Thyroid gland (tissue), 4 donors: ENCODE results near the gene DTX3. TPM values are rescaled to one million over a fixed set of nuclear protein-coding genes. Genes with fewer than 3 reads are reported as not detected.
A peak's percentile ranks its signal among the peaks of the same experiment; 100 is the strongest.

Source experiments
- DNase-seq, 2 donors: peaks; one replicate each; pipeline ENCODE4 v3.0.0-alpha.2; 2019
- H3K27ac ChIP-seq, 3 donors: fragments of 200-600 bp; sonication (generic); 1 replicate in 2 of 3; 2 replicates in 1 of 3; pipeline ENCODE4 v1.5.1; 2016 to 2019; ENCODE audit warnings: mild to moderate bottlenecking in 1 of 3, moderate library complexity in 1 of 3
- H3K27me3 ChIP-seq: fragments of 200-600 bp; sonication (generic); one replicate; pipeline ENCODE4 v1.5.1; 2019
- H3K36me3 ChIP-seq, 2 donors: fragments of 200-600 bp; sonication (generic); one replicate each; pipeline ENCODE4 v1.5.1; 2016 to 2019
- H3K4me1 ChIP-seq, 2 donors: fragments of 200-600 bp; sonication (generic); one replicate each; pipeline ENCODE4 v1.5.1; 2017 to 2019
- H3K4me3 ChIP-seq, 3 donors: fragments of 200-600 bp; sonication (generic); replicated peaks in 1 of 3; 1 replicate in 2 of 3; 2 replicates in 1 of 3; pipeline ENCODE4 v1.5.1; 2016; ENCODE audit warnings: mild to moderate bottlenecking in 1 of 3
- H3K9me3 ChIP-seq: fragments of 200-600 bp; sonication (generic); one replicate; pipeline ENCODE4 v1.5.1; 2017
- CTCF ChIP-seq, 6 experiments: fragments of 200-600 bp in 3 of 6; fragments of 450-650 bp in 3 of 6; sonication (generic) in 3 of 6; IDR thresholded peaks; one replicate each; pipeline ENCODE4 v1.5.1; 2016 to 2019; ENCODE audit warnings: antibody characterized with exemption in 6 of 6, mild to moderate bottlenecking in 2 of 6, inconsistent platforms in 1 of 6, moderate library complexity in 1 of 6
- POLR2A ChIP-seq, 2 donors: fragments of 450-650 bp; IDR thresholded peaks; one replicate each; pipeline ENCODE4 v1.6.1; 2017; ENCODE audit warnings: antibody characterized with exemption in 2 of 2, mild to moderate bottlenecking in 2 of 2, moderate library complexity in 1 of 2
- WGBS, 2 donors: methylation state at CpG; one replicate each; pipeline ENCODE4 v1.1.5; 2017; 5-methylcytosine and 5-hydroxymethylcytosine counted together
- intact Hi-C: fragments of 100-400 bp; cut with DNase I; formaldehyde crosslinking; loops from one replicate; pipeline ENCODE4 v1.15.1; 2023
- total RNA-seq, 4 donors: library from RNA; depleted of rRNA; stranded (reverse); fragments of >200 nt; gene quantifications; one replicate each; pipeline ENCODE4 v1.2.3, GENCODE V29; 2016

The DTX3 gene
- total RNA-seq, 4 donors from 2014 or later, result 29.2 to 42.0 (median 33.9) TPM

GRCh38 chr12:57625261-57626032, 20.8 kb downstream of the DTX3 start:
- no peaks in the 10 kb centered on the region for H3K9me3 ChIP-seq
- peaks cover 32% of the 10 kb centered on the region for H3K27me3 ChIP-seq
- peaks cover 12 to 23% of the 10 kb centered on the region in 2 donors for H3K4me1 ChIP-seq
- TF ChIP-seq CTCF (IDR thresholded peaks at IDR 0.05) (no peak), POLR2A (IDR thresholded peaks at IDR 0.05) (no peak)
- intact Hi-C loops, result no loop called here
- H3K27ac ChIP-seq, result no peak overlapping the region
- H3K4me3 ChIP-seq, result no peak overlapping the region
- WGBS, 2 donors, result 63 to 69% methylated on average over 12 of the region's 12 CpGs
- H3K36me3 ChIP-seq, result no peaks in the 10 kb centered on the region
- DNase-seq, result no peak

- H3K9me3 ChIP-seq, result no peaks in the 10 kb centered on the region
- TF ChIP-seq CTCF (IDR thresholded peaks at IDR 0.05), result no peak
- TF ChIP-seq POLR2A (IDR thresholded peaks at IDR 0.05), result no peak
- 31 to 40% methylated on average over 9 to 12 of the region's 13 CpGs for WGBS, 2 donors
- H3K4me1 ChIP-seq, result peaks cover 9 to 16% of the 10 kb centered on the region in 2 donors
- peaks cover 24% of the 10 kb centered on the region for H3K27me3 ChIP-seq
- no peak overlapping the region for H3K4me3 ChIP-seq
- DNase-seq, result no peak
- no peaks in the 10 kb centered on the region for H3K36me3 ChIP-seq
- no peak overlapping the region for H3K27ac ChIP-seq
- intact Hi-C loops, result no loop called here
Measured at GRCh38 chr12:57626111-57626920, 21.7 kb downstream of the DTX3 start.

- intact Hi-C loops, result no loop called here
Measured at GRCh38 chr12:57626921-57627445, 22.4 kb downstream of the DTX3 start.

GRCh38 chr12:57627501-57628279, 23.1 kb downstream of the DTX3 start:
- H3K27me3 ChIP-seq, result peaks cover 28% of the 10 kb centered on the region
- no peaks in the 10 kb centered on the region for H3K9me3 ChIP-seq
- DNase-seq, result peak in 1 of 2 donors; percentile 43
- TF ChIP-seq POLR2A (IDR thresholded peaks at IDR 0.05) (no peak), CTCF (IDR thresholded peaks at IDR 0.05) (no peak)
- intact Hi-C loops, result no loop called here
- no peaks in the 10 kb centered on the region for H3K36me3 ChIP-seq
- H3K27ac ChIP-seq, result no peak overlapping the region
- H3K4me3 ChIP-seq, result no peak overlapping the region
- peaks cover 16 to 19% of the 10 kb centered on the region in 2 donors for H3K4me1 ChIP-seq
- WGBS, 2 donors, result 14 to 23% methylated on average over 32 to 50 of the region's 67 CpGs

More at GRCh38 chr12:57626921-57627445, 22.4 kb downstream of the DTX3 start:
- H3K27ac ChIP-seq, result no peak overlapping the region
- H3K4me3 ChIP-seq, result no peak overlapping the region
- peaks cover 26% of the 10 kb centered on the region for H3K27me3 ChIP-seq
- WGBS, 2 donors, result 22 to 27% methylated on average over 9 of the region's 9 CpGs
- peaks cover 9 to 12% of the 10 kb centered on the region in 2 donors for H3K4me1 ChIP-seq
- H3K36me3 ChIP-seq, result no peaks in the 10 kb centered on the region
- no peak for TF ChIP-seq CTCF (IDR thresholded peaks at IDR 0.05)
- no peak for TF ChIP-seq POLR2A (IDR thresholded peaks at IDR 0.05)
- H3K9me3 ChIP-seq, result no peaks in the 10 kb centered on the region
- no peak for DNase-seq
